GM23338 (cell line): ENCODE data around the gene TF. TPM values are rescaled to one million over a fixed set of nuclear protein-coding genes. Genes with fewer than 3 reads are reported as not detected.

Experiments used
- ATAC-seq: fragments of 200-7000 bp; cut with Tn5 transposase; 3 replicates; pipeline ENCODE4 v1.9.1; 2020
- DNase-seq: peaks from one replicate; pipeline ENCODE4 v3.0.0-alpha.2; 2015; ENCODE audit warnings: low spot score
- H2AFZ ChIP-seq: fragments of 200-600 bp; sonication (generic); 2 replicates; pipeline ENCODE4 v1.8.0; 2016; ENCODE audit warnings: antibody characterized with exemption, mild to moderate bottlenecking, moderate library complexity
- H3F3A ChIP-seq: fragments of 200-600 bp; sonication (generic); replicated peaks from 2 replicates; pipeline ENCODE4 v1.8.0; 2017; ENCODE audit warnings: antibody characterized with exemption, mixed run types, low read depth
- H3K27ac ChIP-seq: fragments of 200-600 bp; sonication (generic); 2 replicates; pipeline ENCODE4 v1.6.1; 2016; ENCODE audit warnings: low read depth
- H3K27me3 ChIP-seq: fragments of 200-600 bp; sonication (generic); 2 replicates; pipeline ENCODE4 v1.8.0; 2016; ENCODE audit warnings: mild to moderate bottlenecking, mixed run types, moderate library complexity; ENCODE audit not compliant: insufficient read depth
- H3K36me3 ChIP-seq: fragments of 200-600 bp; sonication (generic); 2 replicates; pipeline ENCODE4 v1.8.0; 2016; ENCODE audit warnings: mild to moderate bottlenecking; ENCODE audit not compliant: insufficient read depth
- H3K4me1 ChIP-seq: fragments of 200-600 bp; sonication (generic); 2 replicates; pipeline ENCODE4 v1.8.0; 2016; ENCODE audit warnings: mild to moderate bottlenecking, moderate library complexity; ENCODE audit not compliant: insufficient read depth
- H3K4me2 ChIP-seq: fragments of 200-600 bp; sonication (generic); 2 replicates; pipeline ENCODE4 v1.7.1; 2017; ENCODE audit warnings: mixed run types
- H3K4me3 ChIP-seq: fragments of 200-600 bp; sonication (generic); 2 replicates; pipeline ENCODE4 v1.6.1; 2016; ENCODE audit warnings: mixed run types
- H3K79me2 ChIP-seq: fragments of 200-600 bp; sonication (generic); replicated peaks from 2 replicates; pipeline ENCODE4 v1.8.0; 2017; ENCODE audit warnings: mild to moderate bottlenecking; ENCODE audit not compliant: insufficient read depth
- H3K9me2 ChIP-seq: fragments of 200-600 bp; sonication (generic); 2 replicates; pipeline ENCODE4 v1.8.0; 2017; ENCODE audit not compliant: insufficient read depth
- H4K20me1 ChIP-seq: fragments of 200-600 bp; sonication (generic); replicated peaks from 2 replicates; pipeline ENCODE4 v1.8.0; 2017; ENCODE audit warnings: mild to moderate bottlenecking; ENCODE audit not compliant: insufficient read depth
- H3K27ac Mint-ChIP-seq: 2 replicates; pipeline ENCODE4 v1.8.0; 2020; ENCODE audit warnings: inconsistent platforms, mild to moderate bottlenecking, moderate library complexity, mixed read lengths
- H3K27me3 Mint-ChIP-seq: 3 replicates; pipeline ENCODE4 v1.8.0; 2022; ENCODE audit warnings: low read depth, mild to moderate bottlenecking, moderate library complexity, mixed read lengths, inconsistent platforms; ENCODE audit not compliant: insufficient read depth, poor library complexity
- H3K36me3 Mint-ChIP-seq: 3 replicates; pipeline ENCODE4 v1.8.0; 2021; ENCODE audit warnings: low read depth, mild to moderate bottlenecking, inconsistent platforms, moderate library complexity, mixed read lengths
- H3K4me1 Mint-ChIP-seq: 3 replicates; pipeline ENCODE4 v1.8.0; 2020; ENCODE audit warnings: mild to moderate bottlenecking, inconsistent platforms, mixed read lengths
- H3K4me3 Mint-ChIP-seq: 3 replicates; pipeline ENCODE4 v1.8.0; 2021; ENCODE audit warnings: moderate library complexity, mild to moderate bottlenecking, inconsistent platforms, mixed read lengths
- H3K9me3 Mint-ChIP-seq: 3 replicates; pipeline ENCODE4 v1.8.0; 2020; ENCODE audit warnings: moderate library complexity, mild to moderate bottlenecking, inconsistent platforms, mixed read lengths
- CREB1 ChIP-seq: fragments of 250-450 bp; sonication (Bioruptor Pico); IDR thresholded peaks from 2 replicates; pipeline ENCODE4 v1.5.0; 2020; ENCODE audit warnings: low read depth, mild to moderate bottlenecking, moderate library complexity
- EZH2 ChIP-seq: fragments of 200-600 bp; sonication (generic); IDR thresholded peaks from one replicate; pipeline ENCODE4 v1.8.0; 2017; ENCODE audit warnings: antibody characterized with exemption, mild to moderate bottlenecking, low read depth; ENCODE audit not compliant: unreplicated experiment
- EZH2phosphoT487 ChIP-seq: fragments of 200-600 bp; sonication (generic); IDR thresholded peaks from one replicate; pipeline ENCODE4 v1.8.1; 2018; ENCODE audit warnings: antibody characterized with exemption; ENCODE audit not compliant: unreplicated experiment
- JUNB ChIP-seq: IDR thresholded peaks from one replicate; pipeline ENCODE4 v1.6.1; 2016; ENCODE audit warnings: antibody characterized with exemption; ENCODE audit not compliant: unreplicated experiment
- NANOG ChIP-seq: IDR thresholded peaks from 2 replicates; pipeline ENCODE4 v1.6.1; 2016; ENCODE audit warnings: antibody characterized with exemption, borderline replicate concordance
- POLR2AphosphoS5 ChIP-seq: IDR thresholded peaks from 2 replicates; pipeline ENCODE4 v1.6.1; 2016; ENCODE audit warnings: antibody characterized with exemption, low read depth
- STAT1 ChIP-seq: IDR thresholded peaks from one replicate; pipeline ENCODE4 v1.6.1; 2016; ENCODE audit warnings: antibody characterized with exemption; ENCODE audit not compliant: unreplicated experiment
- ZNF114 ChIP-seq: fragments of 250-450 bp; sonication (Bioruptor Pico); IDR thresholded peaks from 2 replicates; pipeline ENCODE4 v1.5.0; 2020; ENCODE audit warnings: mild to moderate bottlenecking, moderate library complexity
- ZNF331 ChIP-seq: fragments of 250-450 bp; sonication (Bioruptor Pico); IDR thresholded peaks from 2 replicates; pipeline ENCODE4 v1.5.0; 2020; ENCODE audit warnings: low read depth, mild to moderate bottlenecking, moderate library complexity
- polyA plus RNA-seq: library from polyadenylated mRNA; unstranded; fragments of >200 nt; fragmentation: Nextera tagmentation; extraction: Ambion mirVana; gene quantifications from 2 replicates; pipeline ENCODE4 v1.2.1, GENCODE V29; 2016
- total RNA-seq: library from RNA; depleted of rRNA; stranded (reverse); fragments of >200 nt; shearing (Covaris generic); gene quantifications from 2 replicates; pipeline ENCODE4 v1.2.3, GENCODE V29; 2014
- TF ChIP-seq, protein P1 (sequence below): IDR thresholded peaks from 2 replicates; pipeline ENCODE4 v1.6.1; 2016; ENCODE audit warnings: antibody characterized with exemption
- TF ChIP-seq, protein P2 (sequence below): IDR thresholded peaks from one replicate; pipeline ENCODE4 v1.6.1; 2018; ENCODE audit warnings: antibody characterized with exemption; ENCODE audit not compliant: unreplicated experiment
- TF ChIP-seq, protein P3 (sequence below): fragments of 250-450 bp; sonication (Bioruptor Pico); IDR thresholded peaks from 2 replicates; pipeline ENCODE4 v1.5.0; 2020; ENCODE audit warnings: mild to moderate bottlenecking, moderate library complexity
- TF ChIP-seq, protein P4 (sequence below), 2 experiments: fragments of 200-600 bp in 1 of 2; sonication (generic) in 1 of 2; conservative IDR thresholded peaks; 2 replicates each; pipeline versions ENCODE4 v1.5.1 to v1.6.1; 2016 to 2017; ENCODE audit warnings: antibody characterized with exemption in 2 of 2, low read depth in 2 of 2, mild to moderate bottlenecking in 2 of 2, moderate library complexity in 1 of 2

The TF gene
- total and polyA plus RNA-seq, 2 experiments from 2014 or later: 0.03 to 0.76 TPM

DNA sequence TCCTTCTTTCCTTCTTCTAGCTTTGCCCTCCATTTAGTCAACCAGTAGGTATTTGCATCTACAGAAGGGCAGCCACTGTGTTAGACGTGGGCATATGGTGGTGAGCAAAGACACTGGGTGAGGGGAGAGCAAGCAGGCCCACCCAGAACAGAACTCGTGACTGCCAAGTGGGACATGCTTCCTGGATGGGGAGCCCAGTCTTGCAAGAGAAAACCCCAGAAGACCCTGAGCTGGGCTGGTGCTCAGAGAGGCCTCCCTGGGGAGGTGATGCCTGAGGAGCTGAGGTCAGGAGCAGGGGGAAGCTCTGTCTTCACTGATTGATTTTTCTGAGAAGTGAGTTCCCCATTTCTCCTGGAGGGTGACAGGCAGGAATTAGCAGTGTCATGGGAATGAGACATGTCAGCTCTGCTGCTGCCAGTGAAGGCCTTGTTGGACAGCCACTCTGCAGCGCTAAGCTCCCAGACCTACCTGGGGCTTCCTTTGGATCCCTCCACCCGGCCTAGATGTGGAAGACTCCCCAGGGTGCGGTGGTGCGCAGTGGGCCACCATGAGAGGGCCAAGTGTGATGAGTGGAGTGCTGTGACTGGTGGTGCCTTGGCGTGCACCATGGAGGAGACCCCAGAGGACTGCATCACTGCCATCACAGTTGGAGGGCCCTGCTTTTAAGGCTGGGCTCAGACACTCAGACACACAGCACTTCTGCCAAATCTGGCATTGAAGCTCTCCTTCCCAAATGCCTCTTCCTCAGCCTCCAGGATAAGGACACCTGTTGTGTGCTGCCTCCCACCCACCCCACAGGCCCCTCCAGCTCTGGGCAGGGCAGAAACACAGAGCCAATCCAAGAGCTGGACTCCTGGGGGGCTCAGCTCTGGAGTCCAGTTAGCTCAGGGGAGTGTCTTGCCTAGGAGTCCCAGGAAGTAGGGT is 44.5 kb upstream of the TF start:
- Histone ChIP-seq H3K79me2 (no peaks in the 10 kb centered on the region), H3K9me2 (no peaks in the 10 kb centered on the region; the same call in 1 of the 2 replicates), H3K4me2 (no peak overlapping the region), H3K4me3 (no peak overlapping the region), H4K20me1 (no peaks in the 10 kb centered on the region), H3K27ac (no peak overlapping the region), H2AFZ (no peak overlapping the region), H3K4me1 (no peaks in the 10 kb centered on the region), H3F3A (no peaks in the 10 kb centered on the region), H3K27me3 (no peaks in the 10 kb centered on the region), H3K36me3 (no peaks in the 10 kb centered on the region)
- Mint-ChIP-seq H3K27me3 (no peaks in the 10 kb centered on the region), H3K36me3 (no peaks in the 10 kb centered on the region), H3K9me3 (peaks cover 10% of the 10 kb centered on the region; the same call in 2 of the 3 replicates), H3K4me3 (no peak overlapping the region), H3K4me1 (no peaks in the 10 kb centered on the region), H3K27ac (no peak overlapping the region)
- TF ChIP-seq STAT1: no peak
- TF ChIP-seq POLR2AphosphoS5: no peak
- no peak for TF ChIP-seq ZNF331 (CRISPR knock-in tag)
- TF ChIP-seq, protein P1, sequence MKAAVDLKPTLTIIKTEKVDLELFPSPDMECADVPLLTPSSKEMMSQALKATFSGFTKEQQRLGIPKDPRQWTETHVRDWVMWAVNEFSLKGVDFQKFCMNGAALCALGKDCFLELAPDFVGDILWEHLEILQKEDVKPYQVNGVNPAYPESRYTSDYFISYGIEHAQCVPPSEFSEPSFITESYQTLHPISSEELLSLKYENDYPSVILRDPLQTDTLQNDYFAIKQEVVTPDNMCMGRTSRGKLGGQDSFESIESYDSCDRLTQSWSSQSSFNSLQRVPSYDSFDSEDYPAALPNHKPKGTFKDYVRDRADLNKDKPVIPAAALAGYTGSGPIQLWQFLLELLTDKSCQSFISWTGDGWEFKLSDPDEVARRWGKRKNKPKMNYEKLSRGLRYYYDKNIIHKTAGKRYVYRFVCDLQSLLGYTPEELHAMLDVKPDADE: no peak
- no peak for TF ChIP-seq EZH2phosphoT487
- no peak for TF ChIP-seq CREB1 (CRISPR knock-in tag)
- TF ChIP-seq, protein P2, sequence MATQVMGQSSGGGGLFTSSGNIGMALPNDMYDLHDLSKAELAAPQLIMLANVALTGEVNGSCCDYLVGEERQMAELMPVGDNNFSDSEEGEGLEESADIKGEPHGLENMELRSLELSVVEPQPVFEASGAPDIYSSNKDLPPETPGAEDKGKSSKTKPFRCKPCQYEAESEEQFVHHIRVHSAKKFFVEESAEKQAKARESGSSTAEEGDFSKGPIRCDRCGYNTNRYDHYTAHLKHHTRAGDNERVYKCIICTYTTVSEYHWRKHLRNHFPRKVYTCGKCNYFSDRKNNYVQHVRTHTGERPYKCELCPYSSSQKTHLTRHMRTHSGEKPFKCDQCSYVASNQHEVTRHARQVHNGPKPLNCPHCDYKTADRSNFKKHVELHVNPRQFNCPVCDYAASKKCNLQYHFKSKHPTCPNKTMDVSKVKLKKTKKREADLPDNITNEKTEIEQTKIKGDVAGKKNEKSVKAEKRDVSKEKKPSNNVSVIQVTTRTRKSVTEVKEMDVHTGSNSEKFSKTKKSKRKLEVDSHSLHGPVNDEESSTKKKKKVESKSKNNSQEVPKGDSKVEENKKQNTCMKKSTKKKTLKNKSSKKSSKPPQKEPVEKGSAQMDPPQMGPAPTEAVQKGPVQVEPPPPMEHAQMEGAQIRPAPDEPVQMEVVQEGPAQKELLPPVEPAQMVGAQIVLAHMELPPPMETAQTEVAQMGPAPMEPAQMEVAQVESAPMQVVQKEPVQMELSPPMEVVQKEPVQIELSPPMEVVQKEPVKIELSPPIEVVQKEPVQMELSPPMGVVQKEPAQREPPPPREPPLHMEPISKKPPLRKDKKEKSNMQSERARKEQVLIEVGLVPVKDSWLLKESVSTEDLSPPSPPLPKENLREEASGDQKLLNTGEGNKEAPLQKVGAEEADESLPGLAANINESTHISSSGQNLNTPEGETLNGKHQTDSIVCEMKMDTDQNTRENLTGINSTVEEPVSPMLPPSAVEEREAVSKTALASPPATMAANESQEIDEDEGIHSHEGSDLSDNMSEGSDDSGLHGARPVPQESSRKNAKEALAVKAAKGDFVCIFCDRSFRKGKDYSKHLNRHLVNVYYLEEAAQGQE: no peak
- TF ChIP-seq, protein P3, sequence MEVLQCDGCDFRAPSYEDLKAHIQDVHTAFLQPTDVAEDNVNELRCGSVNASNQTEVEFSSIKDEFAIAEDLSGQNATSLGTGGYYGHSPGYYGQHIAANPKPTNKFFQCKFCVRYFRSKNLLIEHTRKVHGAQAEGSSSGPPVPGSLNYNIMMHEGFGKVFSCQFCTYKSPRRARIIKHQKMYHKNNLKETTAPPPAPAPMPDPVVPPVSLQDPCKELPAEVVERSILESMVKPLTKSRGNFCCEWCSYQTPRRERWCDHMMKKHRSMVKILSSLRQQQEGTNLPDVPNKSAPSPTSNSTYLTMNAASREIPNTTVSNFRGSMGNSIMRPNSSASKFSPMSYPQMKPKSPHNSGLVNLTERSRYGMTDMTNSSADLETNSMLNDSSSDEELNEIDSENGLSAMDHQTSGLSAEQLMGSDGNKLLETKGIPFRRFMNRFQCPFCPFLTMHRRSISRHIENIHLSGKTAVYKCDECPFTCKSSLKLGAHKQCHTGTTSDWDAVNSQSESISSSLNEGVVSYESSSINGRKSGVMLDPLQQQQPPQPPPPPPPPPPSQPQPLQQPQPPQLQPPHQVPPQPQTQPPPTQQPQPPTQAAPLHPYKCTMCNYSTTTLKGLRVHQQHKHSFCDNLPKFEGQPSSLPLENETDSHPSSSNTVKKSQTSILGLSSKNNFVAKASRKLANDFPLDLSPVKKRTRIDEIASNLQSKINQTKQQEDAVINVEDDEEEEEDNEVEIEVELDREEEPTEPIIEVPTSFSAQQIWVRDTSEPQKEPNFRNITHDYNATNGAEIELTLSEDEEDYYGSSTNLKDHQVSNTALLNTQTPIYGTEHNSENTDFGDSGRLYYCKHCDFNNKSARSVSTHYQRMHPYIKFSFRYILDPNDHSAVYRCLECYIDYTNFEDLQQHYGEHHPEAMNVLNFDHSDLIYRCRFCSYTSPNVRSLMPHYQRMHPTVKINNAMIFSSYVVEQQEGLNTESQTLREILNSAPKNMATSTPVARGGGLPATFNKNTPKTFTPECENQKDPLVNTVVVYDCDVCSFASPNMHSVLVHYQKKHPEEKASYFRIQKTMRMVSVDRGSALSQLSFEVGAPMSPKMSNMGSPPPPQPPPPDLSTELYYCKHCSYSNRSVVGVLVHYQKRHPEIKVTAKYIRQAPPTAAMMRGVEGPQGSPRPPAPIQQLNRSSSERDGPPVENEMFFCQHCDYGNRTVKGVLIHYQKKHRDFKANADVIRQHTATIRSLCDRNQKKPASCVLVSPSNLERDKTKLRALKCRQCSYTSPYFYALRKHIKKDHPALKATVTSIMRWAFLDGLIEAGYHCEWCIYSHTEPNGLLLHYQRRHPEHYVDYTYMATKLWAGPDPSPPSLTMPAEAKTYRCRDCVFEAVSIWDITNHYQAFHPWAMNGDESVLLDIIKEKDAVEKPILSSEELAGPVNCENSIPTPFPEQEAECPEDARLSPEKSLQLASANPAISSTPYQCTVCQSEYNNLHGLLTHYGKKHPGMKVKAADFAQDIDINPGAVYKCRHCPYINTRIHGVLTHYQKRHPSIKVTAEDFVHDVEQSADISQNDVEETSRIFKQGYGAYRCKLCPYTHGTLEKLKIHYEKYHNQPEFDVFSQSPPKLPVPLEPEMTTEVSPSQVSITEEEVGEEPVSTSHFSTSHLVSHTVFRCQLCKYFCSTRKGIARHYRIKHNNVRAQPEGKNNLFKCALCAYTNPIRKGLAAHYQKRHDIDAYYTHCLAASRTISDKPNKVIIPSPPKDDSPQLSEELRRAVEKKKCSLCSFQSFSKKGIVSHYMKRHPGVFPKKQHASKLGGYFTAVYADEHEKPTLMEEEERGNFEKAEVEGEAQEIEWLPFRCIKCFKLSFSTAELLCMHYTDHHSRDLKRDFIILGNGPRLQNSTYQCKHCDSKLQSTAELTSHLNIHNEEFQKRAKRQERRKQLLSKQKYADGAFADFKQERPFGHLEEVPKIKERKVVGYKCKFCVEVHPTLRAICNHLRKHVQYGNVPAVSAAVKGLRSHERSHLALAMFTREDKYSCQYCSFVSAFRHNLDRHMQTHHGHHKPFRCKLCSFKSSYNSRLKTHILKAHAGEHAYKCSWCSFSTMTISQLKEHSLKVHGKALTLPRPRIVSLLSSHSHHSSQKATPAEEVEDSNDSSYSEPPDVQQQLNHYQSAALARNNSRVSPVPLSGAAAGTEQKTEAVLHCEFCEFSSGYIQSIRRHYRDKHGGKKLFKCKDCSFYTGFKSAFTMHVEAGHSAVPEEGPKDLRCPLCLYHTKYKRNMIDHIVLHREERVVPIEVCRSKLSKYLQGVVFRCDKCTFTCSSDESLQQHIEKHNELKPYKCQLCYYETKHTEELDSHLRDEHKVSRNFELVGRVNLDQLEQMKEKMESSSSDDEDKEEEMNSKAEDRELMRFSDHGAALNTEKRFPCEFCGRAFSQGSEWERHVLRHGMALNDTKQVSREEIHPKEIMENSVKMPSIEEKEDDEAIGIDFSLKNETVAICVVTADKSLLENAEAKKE (CRISPR knock-in tag): no peak
- no peak for TF ChIP-seq JUNB
- TF ChIP-seq, protein P4, sequence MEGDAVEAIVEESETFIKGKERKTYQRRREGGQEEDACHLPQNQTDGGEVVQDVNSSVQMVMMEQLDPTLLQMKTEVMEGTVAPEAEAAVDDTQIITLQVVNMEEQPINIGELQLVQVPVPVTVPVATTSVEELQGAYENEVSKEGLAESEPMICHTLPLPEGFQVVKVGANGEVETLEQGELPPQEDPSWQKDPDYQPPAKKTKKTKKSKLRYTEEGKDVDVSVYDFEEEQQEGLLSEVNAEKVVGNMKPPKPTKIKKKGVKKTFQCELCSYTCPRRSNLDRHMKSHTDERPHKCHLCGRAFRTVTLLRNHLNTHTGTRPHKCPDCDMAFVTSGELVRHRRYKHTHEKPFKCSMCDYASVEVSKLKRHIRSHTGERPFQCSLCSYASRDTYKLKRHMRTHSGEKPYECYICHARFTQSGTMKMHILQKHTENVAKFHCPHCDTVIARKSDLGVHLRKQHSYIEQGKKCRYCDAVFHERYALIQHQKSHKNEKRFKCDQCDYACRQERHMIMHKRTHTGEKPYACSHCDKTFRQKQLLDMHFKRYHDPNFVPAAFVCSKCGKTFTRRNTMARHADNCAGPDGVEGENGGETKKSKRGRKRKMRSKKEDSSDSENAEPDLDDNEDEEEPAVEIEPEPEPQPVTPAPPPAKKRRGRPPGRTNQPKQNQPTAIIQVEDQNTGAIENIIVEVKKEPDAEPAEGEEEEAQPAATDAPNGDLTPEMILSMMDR (conservative IDR thresholded peaks at IDR 0.05; ENCODE audit: low read depth in 2 of 2): no peak
- TF ChIP-seq NANOG: no peak
- TF ChIP-seq ZNF114 (CRISPR knock-in tag): no peak
- TF ChIP-seq EZH2: no peak
- ATAC-seq (no peak), DNase-seq (no peak)
